Lower lobe of right lung (tissue), 2 donors: ENCODE measurements around the gene SLC2A10. TPM values are rescaled to one million over a fixed set of nuclear protein-coding genes. Genes with fewer than 3 reads are reported as not detected.

ENCODE experiments used
- ATAC-seq, 2 donors: fragments of 200-7000 bp; cut with Tn5 transposase; one replicate each; pipeline ENCODE4 v1.9.1; 2020 to 2022; ENCODE audit warnings: mild to moderate bottlenecking in 2 of 2, moderate library complexity in 2 of 2
- DNase-seq: peaks from one replicate; pipeline ENCODE4 v3.0.0-alpha.2; 2020
- H3K27ac ChIP-seq: fragments of 200-600 bp; one replicate; pipeline ENCODE4 v1.8.0; 2022
- H3K27me3 ChIP-seq: fragments of 200-600 bp; one replicate; pipeline ENCODE4 v1.8.0; 2022; ENCODE audit warnings: low read depth
- H3K36me3 ChIP-seq: fragments of 200-600 bp; one replicate; pipeline ENCODE4 v1.8.0; 2022; ENCODE audit warnings: mild to moderate bottlenecking
- H3K4me1 ChIP-seq: fragments of 200-600 bp; one replicate; pipeline ENCODE4 v1.8.0; 2022
- H3K4me3 ChIP-seq: fragments of 200-600 bp; one replicate; pipeline ENCODE4 v1.8.0; 2022; ENCODE audit warnings: mild to moderate bottlenecking
- H3K9me3 ChIP-seq: fragments of 200-600 bp; one replicate; pipeline ENCODE4 v1.8.0; 2022
- intact Hi-C: fragments of 100-400 bp; cut with DNase I; formaldehyde crosslinking; loops from one replicate; pipeline ENCODE4 v1.11.0; 2022
- total RNA-seq: library from RNA; stranded (reverse); fragmentation: NEBNext Ultra II Directional; extraction: Animal tissue kit (Norgen Biotek cat#: 25700); gene quantifications from one replicate; pipeline ENCODE4 v1.2.1, GENCODE V29; 2021
- TF ChIP-seq, protein P1 (sequence below): fragments of 200-600 bp; IDR thresholded peaks from one replicate; pipeline ENCODE4 v1.8.0; 2022; ENCODE audit warnings: antibody characterized with exemption, mild to moderate bottlenecking
- donor health status: DM: no; HTN: yes; CAD: no; lungs with severe emphysema.

The SLC2A10 gene
- total RNA-seq, 1 donor from 2014 or later = 11.5 TPM

DNA sequence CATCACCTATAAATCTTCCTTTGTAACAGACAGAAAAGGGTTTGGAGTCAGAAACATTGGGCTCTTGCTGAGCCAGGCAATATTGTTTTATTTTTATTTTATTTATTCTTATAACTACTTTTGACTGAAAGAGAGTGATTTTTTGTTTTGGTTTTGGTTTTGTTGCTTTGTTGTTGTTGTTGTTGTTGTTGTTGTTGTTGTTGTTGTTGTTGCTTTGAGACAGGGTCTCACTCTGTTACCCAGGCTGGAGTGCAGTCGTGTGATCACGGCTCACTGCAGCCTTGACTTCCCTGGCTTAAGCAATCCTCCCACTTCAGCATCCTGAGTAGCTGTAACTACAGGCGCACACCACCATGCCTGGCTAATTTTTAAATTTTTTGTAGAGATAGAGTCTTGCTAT is 43.1 kb upstream of the SLC2A10 start:
- H3K27ac ChIP-seq = no peak overlapping the region
- no peaks in the 10 kb centered on the region for H3K4me1 ChIP-seq
- TF ChIP-seq, protein P1, sequence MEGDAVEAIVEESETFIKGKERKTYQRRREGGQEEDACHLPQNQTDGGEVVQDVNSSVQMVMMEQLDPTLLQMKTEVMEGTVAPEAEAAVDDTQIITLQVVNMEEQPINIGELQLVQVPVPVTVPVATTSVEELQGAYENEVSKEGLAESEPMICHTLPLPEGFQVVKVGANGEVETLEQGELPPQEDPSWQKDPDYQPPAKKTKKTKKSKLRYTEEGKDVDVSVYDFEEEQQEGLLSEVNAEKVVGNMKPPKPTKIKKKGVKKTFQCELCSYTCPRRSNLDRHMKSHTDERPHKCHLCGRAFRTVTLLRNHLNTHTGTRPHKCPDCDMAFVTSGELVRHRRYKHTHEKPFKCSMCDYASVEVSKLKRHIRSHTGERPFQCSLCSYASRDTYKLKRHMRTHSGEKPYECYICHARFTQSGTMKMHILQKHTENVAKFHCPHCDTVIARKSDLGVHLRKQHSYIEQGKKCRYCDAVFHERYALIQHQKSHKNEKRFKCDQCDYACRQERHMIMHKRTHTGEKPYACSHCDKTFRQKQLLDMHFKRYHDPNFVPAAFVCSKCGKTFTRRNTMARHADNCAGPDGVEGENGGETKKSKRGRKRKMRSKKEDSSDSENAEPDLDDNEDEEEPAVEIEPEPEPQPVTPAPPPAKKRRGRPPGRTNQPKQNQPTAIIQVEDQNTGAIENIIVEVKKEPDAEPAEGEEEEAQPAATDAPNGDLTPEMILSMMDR = no peak
- no peak for ATAC-seq
- H3K9me3 ChIP-seq = peaks cover 15% of the 10 kb centered on the region
- H3K4me3 ChIP-seq = no peak overlapping the region
- H3K27me3 ChIP-seq = no peaks in the 10 kb centered on the region
- H3K36me3 ChIP-seq = no peaks in the 10 kb centered on the region
- DNase-seq = no peak
- intact Hi-C loops = no loop called here

DNA sequence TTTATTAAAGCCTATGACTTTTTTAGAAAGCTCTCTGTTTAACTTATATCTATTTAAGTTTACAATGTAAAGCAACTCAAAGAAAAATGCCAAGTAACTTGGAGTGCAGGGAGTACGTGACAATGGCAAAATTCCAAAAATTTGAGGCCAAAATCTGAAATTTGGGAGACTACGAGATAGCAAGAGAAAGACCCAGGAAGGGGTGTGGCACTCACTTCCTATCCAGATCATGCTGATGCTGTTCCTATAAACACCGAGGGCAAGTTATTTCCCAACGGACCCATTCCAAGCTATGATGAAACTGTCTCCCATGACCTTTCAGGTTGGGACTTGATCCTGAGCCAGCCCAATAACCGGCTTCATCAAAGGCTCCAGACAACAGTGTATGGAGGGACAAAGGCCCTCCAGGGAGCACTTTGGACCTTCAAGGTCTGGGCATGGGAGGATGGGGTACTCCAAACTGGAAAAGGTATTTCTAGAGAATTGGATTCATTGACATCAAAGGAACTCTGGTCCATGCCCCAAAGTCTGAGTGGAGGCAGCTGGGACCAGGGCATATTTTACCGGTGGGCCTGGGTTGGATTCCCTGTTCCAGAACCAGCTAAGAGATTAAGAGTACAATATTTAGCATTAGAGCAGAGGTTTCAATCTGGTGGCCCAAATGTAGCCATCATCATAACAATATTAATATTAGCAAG is 42.5 kb upstream of the SLC2A10 start:
- no peak for ATAC-seq
- intact Hi-C loops = no loop called here

DNA sequence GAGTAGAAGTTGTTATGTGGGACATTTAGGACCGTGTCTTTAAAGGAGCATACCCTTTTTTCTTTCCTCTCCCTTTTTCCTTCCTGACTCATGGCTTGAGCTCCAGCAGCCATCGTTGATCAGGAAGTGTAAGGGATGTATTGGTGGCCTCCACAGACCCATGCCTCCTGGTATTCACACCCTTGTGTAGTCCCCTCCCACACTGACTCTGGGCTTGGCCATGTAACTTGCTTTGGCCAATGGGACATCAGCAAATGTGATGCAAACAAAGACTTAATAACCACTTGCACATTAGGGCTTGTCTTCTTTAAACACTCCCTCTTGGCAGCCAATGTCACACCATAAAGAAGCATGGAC is 39.2 kb upstream of the SLC2A10 start:
- H3K4me3 ChIP-seq = no peak overlapping the region
- H3K36me3 ChIP-seq = no peaks in the 10 kb centered on the region
- H3K27ac ChIP-seq = no peak overlapping the region
- H3K4me1 ChIP-seq = no peaks in the 10 kb centered on the region
- intact Hi-C loops = no loop called here
- ATAC-seq = no peak
- no peaks in the 10 kb centered on the region for H3K27me3 ChIP-seq
- H3K9me3 ChIP-seq = peaks cover 15% of the 10 kb centered on the region
- no peak for DNase-seq
- TF ChIP-seq, protein P1 = no peak

More for the DNA sequence above, 42.5 kb upstream of the SLC2A10 start:
- no peaks in the 10 kb centered on the region for H3K36me3 ChIP-seq
- TF ChIP-seq, protein P1 = no peak
- no peak overlapping the region for H3K27ac ChIP-seq
- no peaks in the 10 kb centered on the region for H3K27me3 ChIP-seq
- peaks cover 15% of the 10 kb centered on the region for H3K9me3 ChIP-seq
- no peak overlapping the region for H3K4me3 ChIP-seq
- DNase-seq = no peak
- H3K4me1 ChIP-seq = no peaks in the 10 kb centered on the region

DNA sequence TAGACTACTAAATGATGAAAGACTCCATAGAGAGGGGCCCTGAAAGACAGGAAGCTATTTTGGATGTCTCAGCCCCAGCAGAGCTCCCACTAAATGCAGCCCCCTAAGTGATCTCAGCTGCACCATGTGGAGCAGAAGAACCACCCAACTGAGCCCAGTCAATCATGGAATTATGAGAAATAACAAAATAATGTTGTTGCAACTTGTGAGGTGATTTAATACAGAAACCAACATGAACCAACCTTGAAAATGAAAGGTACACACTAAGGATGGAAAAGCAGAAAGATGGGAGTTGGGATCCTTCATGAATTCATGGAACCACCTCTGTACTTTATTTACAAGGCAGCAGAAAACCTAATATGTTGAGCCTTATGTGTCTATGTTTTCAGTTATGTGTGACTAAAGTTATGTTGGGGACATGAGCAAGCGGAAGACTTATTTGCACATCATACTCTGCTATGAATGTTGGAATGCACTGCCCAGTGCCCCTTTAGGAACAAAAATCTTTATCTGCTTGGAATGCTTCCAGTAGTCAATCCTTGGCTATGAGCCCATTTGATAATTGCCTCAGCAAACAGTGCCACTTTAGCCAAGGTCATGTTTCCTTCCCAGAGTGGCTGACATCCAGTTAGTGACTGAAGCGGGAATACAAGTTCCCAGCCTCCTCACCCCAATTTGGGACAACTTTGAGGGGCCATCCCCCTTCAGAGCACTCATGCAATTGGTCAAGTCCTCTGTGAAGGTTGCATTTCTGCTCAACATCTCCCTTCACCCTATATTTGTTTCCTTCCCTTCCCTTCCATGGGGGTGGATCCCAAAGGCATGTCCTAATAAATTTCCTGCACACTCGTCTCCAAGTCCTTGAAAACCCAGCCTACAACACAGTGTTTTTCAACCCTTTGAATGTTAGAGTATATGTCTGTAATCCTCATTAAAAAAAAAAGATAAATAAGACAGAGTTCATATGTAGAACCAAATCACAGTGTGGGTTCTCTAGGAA is 38.6 kb upstream of the SLC2A10 start:
- Histone ChIP-seq H3K36me3 (no peaks in the 10 kb centered on the region), H3K27me3 (no peaks in the 10 kb centered on the region), H3K4me3 (no peak overlapping the region), H3K9me3 (peaks cover 15% of the 10 kb centered on the region), H3K27ac (no peak overlapping the region), H3K4me1 (no peaks in the 10 kb centered on the region)
- intact Hi-C loops = no loop called here
- ATAC-seq (no peak), DNase-seq (no peak)
- TF ChIP-seq, protein P1 = no peak

DNA sequence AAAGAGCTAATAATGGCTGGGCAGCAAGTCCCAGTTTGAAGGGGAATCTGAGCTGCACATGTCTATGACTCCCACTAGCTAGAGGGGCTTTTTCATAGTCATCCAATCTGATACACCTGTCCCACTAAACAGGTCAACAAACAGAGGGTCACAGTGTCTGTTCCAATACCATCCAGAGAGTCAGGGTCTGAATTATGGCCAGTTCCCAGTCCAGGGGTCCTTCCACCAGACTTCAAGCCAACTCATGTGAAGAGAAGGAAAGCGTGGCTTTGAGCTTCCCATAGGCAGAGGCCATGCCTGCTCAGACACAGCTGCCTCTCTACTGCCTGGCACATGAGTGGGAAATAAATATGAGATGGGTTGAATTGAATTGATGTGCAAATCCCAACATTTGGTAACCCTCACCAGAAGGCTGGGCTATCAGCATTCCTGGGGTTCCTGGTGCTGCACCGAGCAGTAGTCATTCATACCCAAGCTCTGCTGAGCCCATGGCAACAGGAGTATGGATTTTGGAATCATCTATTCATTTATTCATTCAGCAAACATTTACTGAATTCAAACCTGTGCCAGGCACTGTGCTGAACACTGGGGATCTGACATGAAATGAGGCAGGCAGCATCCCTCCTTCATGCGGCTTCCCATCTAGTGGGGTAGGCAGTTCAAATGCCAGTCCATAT is 37.4 kb upstream of the SLC2A10 start:
- intact Hi-C loops = no loop called here
- DNase-seq (no peak), ATAC-seq (no peak)
- TF ChIP-seq, protein P1 = no peak
- H3K27ac ChIP-seq = no peak overlapping the region
- H3K36me3 ChIP-seq = no peaks in the 10 kb centered on the region
- no peaks in the 10 kb centered on the region for H3K27me3 ChIP-seq
- H3K4me3 ChIP-seq = no peak overlapping the region
- peaks cover 15% of the 10 kb centered on the region for H3K9me3 ChIP-seq
- no peaks in the 10 kb centered on the region for H3K4me1 ChIP-seq
